DND-41 (cell line): ENCODE data around the gene RPH3AL.
"Not testable (repeated sequence)": the region's sequence is repeated elsewhere in the genome, so short reads cannot be mapped to it uniquely, and the experiment has no call there.

Experiments used
- CTCF ChIP-seq: IDR thresholded peaks from 2 replicates; pipeline ENCODE4 v1.5.1; 2012; ENCODE audit warnings: borderline replicate concordance, low read length, moderate library complexity, mild to moderate bottlenecking; ENCODE audit not compliant: poor library complexity, severe bottlenecking; ENCODE audit errors: extremely low read depth
- EZH2 ChIP-seq: IDR thresholded peaks from 3 replicates; pipeline ENCODE4 v1.6.1; 2012; ENCODE audit warnings: borderline replicate concordance, low read depth, mild to moderate bottlenecking, moderate library complexity, low read length, inconsistent platforms; ENCODE audit not compliant: severe bottlenecking

GRCh38 chr17:317070-317469, 35.5 kb downstream of the RPH3AL start:
- not testable (repeated sequence) for TF ChIP-seq EZH2, CTCF
